GM19239 (cell line): ENCODE results near the gene ZFP69.
"Not testable (repeated sequence)": the region's sequence is repeated elsewhere in the genome, so short reads cannot be mapped to it uniquely, and the experiment has no call there.

Experiments
- DNase-seq: peaks from one replicate; pipeline ENCODE4 v3.0.0; 2011; ENCODE audit warnings: low spot score; ENCODE audit not compliant: insufficient read length
- FAIRE-seq: peaks from 2 replicates; lab custom pipeline; 2011; peaks lifted over from hg19 to GRCh38; lab: Jason Lieb, UNC

The ZFP69 gene

DNA sequence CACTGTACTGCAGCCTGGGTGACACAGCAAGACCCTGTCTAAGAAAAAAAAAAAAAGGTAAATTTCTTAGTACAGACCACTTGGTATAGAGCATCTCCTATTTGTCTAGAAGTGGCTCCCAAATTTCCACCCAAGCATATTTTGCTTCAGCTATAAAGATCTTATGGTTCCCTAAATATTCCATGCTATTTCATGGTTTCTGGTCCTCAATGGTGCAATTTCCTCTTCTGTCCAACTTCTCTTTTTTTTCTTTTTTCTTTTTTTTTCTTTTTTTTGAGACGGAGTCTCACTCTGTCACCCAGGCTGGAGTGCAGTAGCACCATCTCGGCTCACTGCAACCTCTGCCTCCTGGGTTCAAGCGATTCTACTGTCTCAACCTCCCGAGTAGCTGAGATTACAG, 25.6 kb downstream of the ZFP69 start:
- DNase-seq, FAIRE-seq: not testable (repeated sequence)

DNA sequence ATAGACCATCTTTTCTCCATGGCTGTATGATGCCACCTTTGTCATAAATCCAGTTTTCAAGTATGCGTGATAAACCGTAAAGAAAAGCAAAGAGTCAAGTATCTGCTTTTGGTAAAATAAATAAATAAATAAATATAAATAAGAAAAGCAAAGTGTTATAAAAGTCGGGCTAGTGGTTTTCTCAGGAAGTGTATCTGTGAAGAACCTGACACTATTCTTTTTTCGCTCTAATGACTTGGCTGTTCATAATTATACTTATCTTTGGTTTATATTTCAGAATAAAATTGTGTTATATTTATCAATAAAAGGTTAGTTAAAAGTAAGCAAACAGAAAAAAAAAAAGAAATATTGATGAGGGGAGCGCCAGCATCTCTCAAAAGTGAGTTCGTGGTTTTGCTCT, 30.9 kb downstream of the ZFP69 start:
- DNase-seq (no peak), FAIRE-seq (no peak)

DNA sequence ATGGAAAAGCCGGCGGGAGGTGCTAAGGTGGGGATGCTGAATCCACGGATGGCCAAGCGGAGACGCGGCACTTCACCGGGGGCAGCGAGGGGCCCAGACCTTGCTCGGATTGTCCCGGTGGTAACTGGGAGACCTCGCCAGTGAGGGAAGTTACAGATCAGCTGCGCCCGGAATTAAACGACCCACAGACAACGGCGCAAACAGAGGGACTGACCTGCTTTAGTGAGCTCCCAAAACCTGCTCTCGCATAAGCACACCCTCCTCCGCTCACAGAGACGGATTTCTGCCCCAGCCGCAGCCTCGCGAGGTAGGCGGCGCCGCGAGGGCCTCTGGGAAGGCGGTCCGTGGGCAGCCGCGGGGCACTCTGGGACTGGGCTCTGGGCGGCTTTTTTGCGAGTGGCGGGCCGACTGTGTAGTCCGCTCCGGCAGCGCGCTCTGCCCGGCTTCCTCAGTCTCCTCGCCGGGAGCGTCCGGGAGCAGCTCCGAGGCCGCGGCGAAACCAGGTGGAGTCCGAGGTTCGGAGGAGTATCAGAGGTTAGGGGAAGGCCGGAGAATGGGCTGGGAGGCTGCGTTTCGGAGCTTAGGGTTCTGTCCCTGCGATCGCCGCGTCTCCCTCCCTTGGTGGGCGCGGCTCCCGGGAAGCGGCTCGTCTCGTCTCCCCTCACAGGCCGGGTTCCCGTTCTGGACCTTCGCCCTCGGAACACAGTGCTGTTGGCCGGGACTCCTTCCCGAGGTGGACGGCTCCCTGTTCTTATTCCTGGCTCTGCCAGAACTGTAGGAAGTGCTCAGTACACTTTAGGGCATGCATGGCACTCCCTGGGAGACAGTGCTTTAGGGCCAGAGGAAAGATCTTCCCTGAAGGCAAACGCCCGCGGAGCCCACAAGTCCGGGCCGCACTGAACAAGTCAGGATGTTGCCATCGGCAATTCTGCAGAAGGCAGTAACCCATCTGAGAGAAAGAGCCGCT, 31.6 kb downstream of the ZFP69 start, which contains the start of gene EXO5:
Gene EXO5 (plus strand): TSS at position 393 of the 967 bp plus-strand sequence. CDS start 5,778 bp downstream, outside the sequence.
- peak; percentile 64 for DNase-seq
- FAIRE-seq, result peak; percentile 95

DNA sequence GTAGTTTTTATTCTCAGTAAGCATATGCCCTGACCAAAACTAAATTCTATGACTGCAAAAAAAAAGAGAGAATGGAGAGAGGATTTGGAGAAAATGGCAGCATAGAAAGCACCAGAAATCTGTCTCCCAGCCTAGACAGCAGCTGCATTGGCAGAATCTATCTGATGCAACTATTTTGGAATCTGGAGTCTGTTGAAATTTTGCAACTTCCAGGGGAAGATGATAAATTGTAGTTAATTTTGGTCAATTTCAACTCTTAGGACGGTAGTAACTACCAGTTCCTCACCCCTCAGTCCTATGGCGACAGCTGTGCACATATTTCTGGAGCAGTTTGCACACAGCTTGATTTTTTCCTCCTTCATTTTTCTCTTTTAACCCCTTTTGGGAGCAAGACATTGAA, 42.4 kb downstream of the ZFP69 start:
- DNase-seq, result no peak
- no peak for FAIRE-seq

DNA sequence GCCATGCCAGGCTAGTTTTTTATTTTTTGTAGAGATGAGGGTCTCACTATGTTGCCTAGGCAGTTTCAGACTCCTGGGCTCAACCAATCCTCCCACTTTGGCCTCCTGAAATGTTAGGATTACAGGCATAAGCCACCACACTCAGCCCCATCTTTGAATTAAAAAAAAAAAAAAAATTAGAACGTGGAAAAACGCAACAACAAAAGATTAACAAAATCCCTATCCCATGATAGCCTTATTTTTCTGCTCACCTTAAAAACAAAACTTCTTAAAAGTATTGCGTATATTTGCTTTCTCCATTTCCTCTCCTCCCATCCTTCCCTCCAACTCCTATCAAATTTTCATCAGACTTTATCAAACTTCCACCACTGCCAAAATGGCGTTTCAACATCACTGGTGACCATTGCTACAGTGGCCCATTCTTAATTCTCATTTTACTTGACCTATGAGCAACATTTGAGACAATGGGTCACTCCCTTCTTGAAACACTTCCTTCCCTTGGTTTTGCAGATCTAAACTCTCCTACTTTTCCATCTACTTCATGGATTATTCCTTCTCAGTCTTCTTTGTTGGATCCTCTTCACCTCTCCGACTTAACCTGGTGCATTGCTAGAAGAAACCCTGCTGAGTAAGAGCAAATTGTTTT, 53.8 kb downstream of the ZFP69 start:
- DNase-seq (no peak), FAIRE-seq (no peak)

DNA sequence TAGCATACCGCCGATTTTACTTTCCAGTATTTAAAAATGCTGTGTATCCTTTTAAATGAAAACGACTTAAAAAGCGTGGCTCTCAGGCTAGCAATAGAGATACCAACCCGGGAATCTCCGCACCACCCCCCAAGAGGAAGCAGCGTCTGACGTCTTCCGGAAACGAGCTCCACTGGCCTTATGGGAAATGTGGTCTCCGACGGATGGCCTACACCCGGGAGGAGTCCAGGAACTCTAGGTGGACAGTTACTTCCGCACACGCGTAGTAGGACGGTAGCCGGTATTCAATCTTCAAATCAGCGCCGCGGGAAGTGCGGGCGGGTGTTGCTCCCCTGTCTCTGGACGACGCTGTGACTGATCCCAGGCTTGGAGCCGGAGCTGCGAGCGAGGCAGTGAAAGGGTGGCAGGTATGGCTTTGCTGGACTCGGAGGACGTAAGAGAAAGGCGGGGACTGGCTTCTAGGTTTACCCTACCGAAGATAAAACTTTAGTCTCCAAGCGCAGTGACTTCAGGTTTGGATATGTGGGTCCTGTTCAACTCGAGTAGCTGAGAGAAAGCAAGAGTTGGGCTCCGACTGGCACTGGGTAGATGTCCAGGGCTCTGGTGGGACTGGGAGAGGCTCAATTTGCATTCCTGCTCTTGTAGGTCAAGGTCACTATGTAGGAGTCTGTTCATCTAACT, 54.4 kb downstream of the ZFP69 start, which contains the start of gene ZNF684:
Gene ZNF684 (plus strand): TSS at position 257 of the 681 bp plus-strand sequence. CDS start 1,530 bp downstream, outside the sequence.
- DNase-seq, result peak; percentile 86
- peak; percentile 97 for FAIRE-seq

DNA sequence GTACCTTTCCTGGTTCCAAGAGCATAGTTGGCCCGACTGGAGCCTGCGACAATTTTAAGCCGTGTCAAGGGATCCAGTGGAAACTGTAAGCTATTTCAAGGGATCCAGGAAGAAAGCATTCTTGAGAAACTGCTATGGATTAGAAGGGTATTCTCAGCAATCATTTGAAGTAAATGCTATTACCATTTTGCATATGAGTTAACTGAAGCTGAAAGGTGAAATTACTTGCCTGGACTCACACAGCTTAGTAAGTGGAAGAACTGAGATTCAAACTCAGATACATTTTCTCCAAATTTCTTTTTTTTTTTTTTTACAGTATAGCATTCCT, 54.9 kb downstream of the ZFP69 start:
- DNase-seq, result no peak
- FAIRE-seq, result no peak

DNA sequence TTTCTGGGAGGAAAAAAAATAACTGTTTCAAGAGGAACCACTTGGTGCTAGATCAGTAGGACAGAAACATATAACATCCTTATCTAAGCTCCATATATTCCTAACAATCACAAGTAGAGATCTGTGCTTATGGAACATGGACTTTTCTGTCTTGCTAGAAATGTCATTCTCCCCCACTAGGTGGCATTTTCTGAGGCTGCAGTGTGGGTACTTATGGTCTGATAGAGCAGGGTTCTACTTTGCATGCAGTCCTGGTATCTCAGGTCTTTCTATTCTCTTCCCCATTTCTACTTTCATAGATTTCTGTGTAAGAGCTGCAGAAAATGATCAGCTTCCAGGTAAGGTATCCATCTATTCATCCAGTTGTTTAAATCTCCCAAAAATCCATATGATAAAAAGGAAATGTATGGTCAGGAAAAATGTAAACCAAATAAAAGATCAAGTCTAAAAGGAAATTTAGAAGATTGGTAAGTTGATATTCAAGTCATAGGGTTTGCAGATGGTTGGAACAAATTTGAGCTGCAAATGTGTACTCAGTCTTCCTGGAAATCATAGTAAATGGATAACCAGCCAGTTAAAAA, 55.8 kb downstream of the ZFP69 start:
- FAIRE-seq (peak; percentile 97), DNase-seq (peak; percentile 27)

DNA sequence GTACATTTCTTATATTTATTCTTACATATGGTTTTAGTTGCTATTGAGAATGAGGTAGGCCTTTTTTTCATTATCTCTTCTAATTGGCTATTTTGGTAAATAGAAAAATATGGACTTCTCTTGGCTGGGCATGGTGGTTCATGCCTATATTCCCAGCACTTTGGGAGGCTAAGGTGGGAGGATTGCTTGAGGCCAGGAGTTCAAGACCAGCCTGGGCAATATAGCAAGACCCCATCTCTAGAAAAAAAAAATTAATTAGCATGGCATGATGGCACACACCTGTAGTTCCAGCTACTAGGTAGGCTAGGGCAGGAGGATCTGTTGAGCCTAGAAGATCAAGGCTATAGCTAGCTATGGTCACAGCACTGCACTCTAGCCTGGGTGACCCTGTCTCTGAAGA, 57.5 kb downstream of the ZFP69 start:
- FAIRE-seq, result no peak
- DNase-seq, result no peak

DNA sequence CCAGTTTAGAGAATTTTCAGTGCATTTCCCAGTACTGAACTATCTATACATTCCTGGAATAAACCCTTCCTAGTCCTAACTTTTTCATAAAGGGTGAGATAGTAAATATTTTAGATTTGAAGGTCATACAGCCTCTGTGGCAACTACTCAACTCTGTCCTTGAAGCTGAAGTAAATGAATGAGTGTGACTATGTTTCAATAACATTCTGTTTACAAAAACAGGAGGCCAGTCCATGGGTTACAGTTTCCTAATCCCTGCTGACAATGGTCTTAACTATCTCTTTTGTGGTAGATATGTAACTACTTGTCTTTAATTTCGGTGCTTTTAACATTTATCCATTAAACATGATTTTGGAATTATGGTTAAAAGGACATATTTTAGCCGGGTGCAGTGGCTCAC, 58.6 kb downstream of the ZFP69 start:
- DNase-seq (no peak), FAIRE-seq (no peak)

DNA sequence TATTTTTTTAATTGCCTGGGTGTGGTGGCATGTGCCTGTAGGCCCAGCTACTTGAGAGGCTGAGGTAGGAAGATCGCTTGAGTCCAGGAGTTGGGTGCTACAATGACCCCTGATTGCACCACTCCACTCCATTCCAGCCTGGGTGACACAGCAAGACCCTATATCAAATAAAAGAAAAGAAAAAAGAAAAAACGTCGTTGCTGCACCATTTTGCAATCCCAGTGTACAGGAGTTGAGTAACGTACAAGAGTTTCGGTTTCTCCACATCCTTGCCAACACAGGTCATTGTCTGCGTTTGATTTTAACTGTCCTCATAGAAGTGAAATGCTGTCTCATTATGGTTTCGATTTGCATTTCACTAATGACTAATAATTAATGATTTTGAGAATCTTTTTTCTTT, 62.2 kb downstream of the ZFP69 start:
- DNase-seq, result no peak
- FAIRE-seq, result no peak
